Middle frontal gyrus (tissue), 1 donor: ENCODE measurements around the gene SVBP.
"Not testable (repeated sequence)": the region's sequence is repeated elsewhere in the genome, so short reads cannot be mapped to it uniquely, and the experiment has no call there.

Experiments
- DNase-seq: peaks from one replicate; pipeline ENCODE4 v3.0.0-alpha.2; 2015; ENCODE audit warnings: low spot score; ENCODE audit errors: extremely low spot score

SVBP gene, protein sequence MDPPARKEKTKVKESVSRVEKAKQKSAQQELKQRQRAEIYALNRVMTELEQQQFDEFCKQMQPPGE

DNA sequence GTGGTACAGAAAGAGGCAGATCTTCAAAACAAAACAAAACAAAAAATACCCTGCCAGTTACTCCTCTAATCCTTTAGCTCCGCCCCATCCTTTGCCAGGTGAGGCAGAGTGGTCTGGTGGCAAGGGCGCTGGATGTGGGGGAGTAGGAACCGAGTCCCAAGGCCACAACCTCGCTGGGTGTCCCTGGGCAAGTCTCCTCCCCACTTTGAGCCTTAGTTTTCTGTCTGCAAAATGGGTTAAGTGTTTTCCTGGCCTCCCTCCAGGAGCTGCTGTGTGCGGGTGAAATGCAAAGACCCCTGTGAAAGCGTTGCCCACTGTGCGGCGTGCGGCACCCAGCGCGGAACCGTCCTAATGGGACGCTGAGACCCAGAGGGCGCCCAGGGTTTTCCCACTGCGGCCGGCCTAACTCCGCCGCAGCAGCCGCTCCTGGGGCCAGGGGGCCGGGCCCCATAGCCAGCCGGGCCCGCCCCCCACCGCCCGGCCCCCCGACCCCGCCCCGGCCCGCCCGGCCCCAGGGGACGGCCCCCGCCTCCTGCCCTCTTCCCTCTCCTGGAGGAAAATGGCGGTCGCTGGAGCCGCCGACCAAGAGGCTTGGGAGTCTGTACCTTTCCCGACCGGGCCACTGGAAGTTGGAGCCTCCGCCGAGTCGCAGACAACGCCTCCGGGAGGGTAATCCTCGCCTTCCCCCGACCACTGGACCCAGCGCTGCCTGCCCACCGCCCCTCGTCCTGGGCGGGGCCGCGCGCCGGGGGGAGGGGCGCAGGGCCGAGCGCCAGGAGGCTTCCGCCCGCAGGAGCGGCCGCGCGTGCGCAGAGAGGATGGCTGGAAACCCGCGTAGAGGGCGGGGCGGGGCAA is at the start of gene SVBP, which contains the start of gene ERMAP:
TSS of gene SVBP (minus strand) at position 813 of the 855 bp plus-strand sequence. CDS start 853 bp downstream, outside the sequence.
TSS of gene ERMAP (plus strand) at position 538 of the 855 bp plus-strand sequence. CDS start 13,327 bp downstream, outside the sequence.
- DNase-seq: peak; percentile 76

DNA sequence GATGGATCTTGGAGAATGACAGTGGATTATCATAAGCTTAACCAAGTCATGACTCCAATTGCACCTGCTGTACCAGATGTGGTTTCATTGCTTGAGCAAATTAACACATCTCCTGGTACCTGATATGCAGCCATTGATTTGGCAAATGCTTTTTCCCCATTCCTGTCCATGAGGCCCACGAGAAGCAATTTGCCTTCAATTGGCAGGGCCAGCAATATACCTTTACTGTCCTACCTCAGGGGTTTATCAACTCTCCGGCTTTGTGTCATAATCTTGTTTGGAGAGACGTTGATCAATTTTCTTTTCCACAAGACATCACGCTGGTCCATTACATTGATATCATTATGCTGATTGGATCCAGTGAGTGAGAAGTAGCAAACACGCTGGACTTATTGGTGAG is 49.4 kb upstream of the SVBP start:
- DNase-seq: no peak

DNA sequence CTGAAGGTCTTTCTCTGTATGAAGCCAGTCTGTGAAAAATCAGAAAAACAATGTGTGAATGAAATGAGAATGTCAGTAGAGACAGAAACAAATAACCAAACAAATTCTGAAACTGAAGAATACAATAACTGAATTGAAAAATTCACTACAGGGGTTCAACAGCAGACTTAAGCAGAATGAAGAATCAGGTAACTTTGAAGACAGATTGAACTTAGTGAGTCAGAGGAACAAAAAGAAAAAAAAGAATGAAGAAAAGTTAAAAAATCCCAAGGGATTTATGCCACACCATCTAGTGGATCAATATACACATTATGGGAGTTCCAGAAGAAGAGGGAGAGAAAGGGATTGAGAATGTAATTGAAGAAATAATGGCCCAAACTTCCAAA is 43.8 kb upstream of the SVBP start:
- DNase-seq: no peak

DNA sequence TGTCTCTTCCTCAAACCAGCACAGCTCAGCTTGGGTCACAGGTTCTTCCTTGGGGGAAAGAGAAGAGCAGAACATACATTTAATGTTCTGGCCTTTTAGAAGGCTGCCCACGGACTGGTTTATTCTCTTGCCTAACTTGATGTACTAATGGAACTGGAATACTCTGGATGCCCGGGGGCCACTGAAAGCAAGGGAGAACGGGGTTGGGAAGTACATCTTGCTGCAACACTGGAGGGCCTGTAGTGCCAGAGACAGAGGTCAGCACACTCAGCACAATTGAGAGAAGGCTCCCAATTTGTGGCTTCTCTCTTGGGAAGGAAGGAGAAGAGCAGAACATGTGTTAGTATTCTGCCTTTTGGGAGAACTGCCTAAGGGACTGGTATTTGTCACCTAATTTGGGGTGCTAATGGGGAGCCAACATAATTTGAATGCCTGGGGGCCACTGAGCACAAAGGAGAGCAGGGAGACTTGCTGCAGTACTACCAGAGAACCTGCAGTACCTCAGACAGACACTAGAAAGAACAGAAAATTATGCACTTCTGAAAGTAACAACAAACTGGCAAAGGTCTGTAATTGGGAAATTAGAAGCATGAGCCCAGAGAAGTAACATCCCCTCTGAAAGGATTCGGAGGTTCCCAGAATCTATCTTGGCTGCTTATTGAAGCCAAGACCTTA is 43.3 kb upstream of the SVBP start:
- DNase-seq: no peak

- DNase-seq: not testable (repeated sequence)
These were observed 42.2 kb upstream of the SVBP start for GRCh38 chr1:42859366-42859765.

DNA sequence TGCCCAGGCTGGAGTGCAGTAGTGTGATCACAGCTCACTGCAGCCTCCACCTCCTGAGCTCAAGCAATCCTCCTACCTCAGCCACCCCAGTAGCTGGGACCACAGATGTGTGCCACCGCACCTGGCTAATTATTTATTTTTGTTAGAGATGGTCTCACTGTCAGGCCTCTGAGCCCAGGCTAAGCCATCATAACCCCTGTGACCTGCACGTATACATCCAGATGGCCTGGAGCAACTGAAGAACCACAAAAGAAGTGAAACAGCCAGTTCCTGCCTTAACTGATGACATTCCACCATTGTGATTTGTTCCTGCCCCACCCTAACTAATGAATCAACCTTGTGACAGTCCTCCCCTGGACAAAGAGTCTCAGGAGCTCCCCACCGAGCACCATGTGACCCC is 39.4 kb upstream of the SVBP start:
- DNase-seq: not testable (repeated sequence)

- no peak for DNase-seq
These were observed 36.1 kb upstream of the SVBP start for GRCh38 chr1:42853116-42853884.

GRCh38 chr1:42852608-42852980 is 35.4 kb upstream of the SVBP start:
- DNase-seq: no peak

- no peak for DNase-seq
These were observed 34.9 kb upstream of the SVBP start for GRCh38 chr1:42851960-42852607.

- no peak for DNase-seq
These were observed 34.2 kb upstream of the SVBP start for GRCh38 chr1:42851420-42851819.

GRCh38 chr1:42849944-42850343 is 32.7 kb upstream of the SVBP start:
- DNase-seq: no peak

GRCh38 chr1:42848823-42849537 is 31.8 kb upstream of the SVBP start:
- no peak for DNase-seq

DNA sequence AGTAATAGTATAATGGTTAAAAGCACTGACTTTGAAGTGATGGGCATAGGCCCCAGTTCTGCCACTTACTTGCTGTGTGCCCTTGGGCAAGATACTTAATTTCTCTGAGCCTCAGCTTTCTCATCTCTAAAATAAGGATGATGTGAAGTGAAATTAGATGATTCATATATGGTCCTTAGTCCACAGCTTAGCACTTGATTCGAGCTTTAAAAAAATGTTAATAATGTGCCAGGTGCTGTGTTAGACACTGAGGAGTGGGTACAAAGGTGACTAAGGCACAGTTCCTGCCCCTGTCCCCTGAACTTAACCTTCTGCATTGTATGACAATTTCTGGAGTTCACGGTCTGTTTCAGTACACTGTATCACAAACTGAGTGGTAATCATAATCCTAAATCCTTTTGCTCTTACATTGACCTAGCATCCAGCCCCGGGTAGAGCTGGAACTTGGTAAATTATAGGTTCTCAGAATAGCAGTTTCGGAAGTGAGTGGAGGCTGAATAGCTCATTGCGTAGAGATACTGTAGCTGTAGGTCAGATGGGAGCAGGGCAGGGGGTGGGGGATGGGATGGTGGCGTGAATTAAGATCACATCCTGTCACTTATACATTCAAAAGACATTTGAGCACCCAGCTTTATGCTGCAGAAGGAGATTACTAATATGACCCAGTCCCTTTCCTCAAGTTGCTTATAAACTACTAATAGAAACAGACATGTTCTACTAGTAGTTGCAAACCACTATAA is 30.7 kb upstream of the SVBP start:
- DNase-seq: no peak

DNA sequence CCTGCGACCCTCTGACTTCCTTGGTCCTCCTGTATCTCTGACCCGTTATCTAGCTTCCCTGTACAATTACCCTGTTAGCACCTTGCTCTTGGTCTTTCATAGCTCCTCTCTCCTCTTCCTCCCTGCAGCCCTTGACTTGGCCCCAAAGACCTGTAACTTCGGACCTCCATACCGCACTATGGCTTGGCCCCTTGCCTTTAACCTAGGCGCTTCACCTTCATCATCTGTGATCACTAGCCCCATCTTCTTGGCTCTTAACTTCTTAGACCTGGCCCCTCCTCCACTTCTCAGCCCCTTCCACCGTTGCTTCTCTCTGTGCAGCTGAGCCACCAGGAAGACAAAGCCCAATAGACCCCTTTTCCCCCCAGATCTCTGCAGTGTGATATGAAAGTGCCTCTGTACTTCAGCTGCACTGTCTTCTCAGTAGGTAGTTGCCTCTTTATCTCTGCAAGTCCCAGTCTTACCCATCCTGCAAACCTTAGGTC is 30.0 kb upstream of the SVBP start:
- DNase-seq: no peak

- DNase-seq: peak; percentile 95
These were observed 29.3 kb upstream of the SVBP start, which contains the start of gene ZNF691 for GRCh38 chr1:42846257-42847110. Gene ZNF691, plus strand, starts transcription at chr1:42846613. Its CDS starts 3,046 bp downstream, at chr1:42849659.

DNA sequence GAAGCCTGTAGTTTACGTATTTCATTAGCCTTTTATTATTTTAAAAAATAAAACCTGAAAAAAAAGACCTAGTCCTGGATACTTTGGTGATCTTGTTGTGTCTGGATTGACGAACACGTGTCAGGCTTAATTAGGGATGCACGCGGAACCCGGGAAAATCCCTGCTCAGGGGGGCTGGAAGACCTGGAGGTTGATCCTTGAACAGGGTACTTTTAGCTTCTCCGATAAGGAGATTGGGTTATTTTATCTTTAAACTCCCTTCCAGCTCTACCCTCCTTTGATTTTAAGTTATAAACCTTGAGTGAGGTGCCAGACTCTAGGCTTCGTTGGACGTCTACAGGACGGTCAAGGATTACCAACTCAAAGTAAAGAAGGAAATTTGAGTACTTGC is 28.7 kb upstream of the SVBP start:
- no peak for DNase-seq

DNA sequence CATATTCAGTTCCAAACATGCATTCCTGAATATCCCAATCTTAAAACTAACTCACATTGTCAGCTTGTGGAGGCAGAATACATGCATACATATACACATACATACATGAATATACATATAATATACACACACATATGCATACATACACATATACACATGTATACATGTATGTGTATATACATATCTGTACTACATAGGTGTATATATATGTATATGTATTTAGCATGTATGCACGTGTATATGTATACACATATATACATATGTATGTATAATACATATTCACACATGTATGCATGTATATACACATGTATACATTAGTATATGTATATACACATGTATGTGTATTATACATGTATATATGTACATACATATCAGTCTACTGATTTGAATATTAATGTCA is 28.0 kb upstream of the SVBP start:
- DNase-seq: no peak

DNA sequence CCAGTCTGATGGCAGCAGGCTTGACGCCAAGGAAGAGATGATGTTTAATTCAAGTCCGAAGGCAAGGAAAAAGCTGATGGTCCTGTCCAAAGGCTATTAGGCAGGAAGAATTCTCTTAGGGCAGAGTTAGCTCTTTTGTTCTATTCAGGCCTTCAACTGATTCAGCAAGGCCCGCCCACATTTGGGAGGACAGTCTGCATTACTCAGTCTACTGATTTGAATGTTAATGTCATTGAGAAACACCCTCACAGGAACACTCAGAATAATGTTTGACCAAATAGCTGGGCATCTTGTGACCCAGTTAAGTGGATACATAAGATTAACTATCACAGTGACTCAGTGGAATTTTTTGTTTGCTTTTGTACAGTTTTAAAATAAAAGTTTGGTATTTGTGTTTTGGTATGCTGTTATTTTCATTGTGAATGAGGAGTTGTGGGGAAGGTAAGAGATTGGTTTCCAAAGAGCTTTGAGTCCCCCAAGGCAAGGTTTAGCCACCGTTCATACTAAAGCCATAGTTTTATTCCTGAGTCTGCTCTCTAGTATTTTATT is 27.5 kb upstream of the SVBP start:
- DNase-seq: no peak
